ENCODE data around the gene TOX3. TPM values are rescaled to one million over a fixed set of nuclear protein-coding genes. Genes with fewer than 3 reads are reported as not detected.

TOX3 gene
- total and polyA plus RNA-seq, 2 donors (not counting 1 experiment from before 2014, with no cell fraction given) = not detected

- Mint-ChIP-seq H3K4me1 (no peaks in the 10 kb centered on the region), H3K27me3 (no peaks in the 10 kb centered on the region), H3K27ac (no peak overlapping the region), H3K9me3 (ENCODE audit: insufficient read depth) (no peaks in the 10 kb centered on the region), H3K4me3 (no peak overlapping the region)
- no peaks in the 10 kb centered on the region for H3K79me2 ChIP-seq (ENCODE audit: control insufficient read depth, insufficient read depth, low read length)
- DNase-seq (no peak), ATAC-seq (ENCODE audit: low read depth) (no peak)
- ChIA-PET POLR2A (no interaction called here), CTCF (no interaction called here)
- H3K4me3 ChIP-seq (ENCODE audit: control extremely low read depth in 1 of 5, extremely low read depth in 1 of 5, insufficient read depth in 1 of 5, low read depth in 2 of 5, low read length in 4 of 5) = no peak overlapping the region
- H3K4me1 ChIP-seq (ENCODE audit: control insufficient read depth in 2 of 2, insufficient read depth in 2 of 2, low read length in 2 of 2) = no peaks in the 10 kb centered on the region
- no peaks in the 10 kb centered on the region for H3K36me3 ChIP-seq (replicated peaks in 1 of 2; ENCODE audit: control extremely low read depth in 1 of 2, control insufficient read depth in 1 of 2, extremely low read depth in 1 of 2, insufficient read depth in 2 of 2, low read length in 1 of 2)
- no peak overlapping the region for H3K4me2 ChIP-seq (replicated peaks; ENCODE audit: low read depth, low read length, poor library complexity, severe bottlenecking)
- no peaks in the 10 kb centered on the region for H3K9me3 ChIP-seq (ENCODE audit: control extremely low read depth in 1 of 3, control insufficient read depth in 2 of 3, insufficient read depth in 1 of 3, low read length in 2 of 3)
- no peak overlapping the region for H3K27ac ChIP-seq (ENCODE audit: low read length in 2 of 2)
- no peaks in the 10 kb centered on the region for H3K27me3 ChIP-seq (replicated peaks in 1 of 4; ENCODE audit: control extremely low read depth in 1 of 4, control insufficient read depth in 3 of 4, insufficient read depth in 4 of 4, low read length in 3 of 4)
- WGBS (ENCODE audit: insufficient coverage) = 63% methylated on average over 2 of the region's 4 CpGs
- no peaks in the 10 kb centered on the region for H4K20me1 ChIP-seq (ENCODE audit: control insufficient read depth, insufficient read depth, low read length, poor library complexity, severe bottlenecking)
- TF ChIP-seq EZH2 (IDR thresholded peaks at IDR 0.05; ENCODE audit: borderline replicate concordance, insufficient read depth, low read depth, low read length, poor library complexity, severe bottlenecking) = no peak
- no peak for TF ChIP-seq CTCF (IDR thresholded peaks at IDR 0.05)
- intact Hi-C loops (cut with micrococcal nuclease) = no loop called here
- H3K9ac ChIP-seq (ENCODE audit: low read length) = no peak overlapping the region
- no peak overlapping the region for H2AFZ ChIP-seq (ENCODE audit: insufficient read depth, low read depth, low read length, poor library complexity, severe bottlenecking)
These were observed 72.3 kb downstream of the TOX3 start for GRCh38 chr16:52474679-52475078.

- H4K20me1 ChIP-seq (ENCODE audit: control insufficient read depth, insufficient read depth, low read length, poor library complexity, severe bottlenecking) = no peaks in the 10 kb centered on the region
- no peaks in the 10 kb centered on the region for H3K36me3 ChIP-seq (replicated peaks in 1 of 2; ENCODE audit: control extremely low read depth in 1 of 2, control insufficient read depth in 1 of 2, extremely low read depth in 1 of 2, insufficient read depth in 2 of 2, low read length in 1 of 2)
- no peak overlapping the region for H3K9ac ChIP-seq (ENCODE audit: low read length)
- H3K79me2 ChIP-seq (ENCODE audit: control insufficient read depth, insufficient read depth, low read length) = no peaks in the 10 kb centered on the region
- Mint-ChIP-seq H3K9me3 (ENCODE audit: insufficient read depth) (no peaks in the 10 kb centered on the region), H3K4me3 (no peak overlapping the region), H3K4me1 (no peaks in the 10 kb centered on the region), H3K27me3 (no peaks in the 10 kb centered on the region), H3K27ac (no peak overlapping the region)
- TF ChIP-seq EZH2 (IDR thresholded peaks at IDR 0.05; ENCODE audit: borderline replicate concordance, insufficient read depth, low read depth, low read length, poor library complexity, severe bottlenecking) (no peak), CTCF (IDR thresholded peaks at IDR 0.05) (no peak)
- H3K27me3 ChIP-seq (replicated peaks in 1 of 4; ENCODE audit: control extremely low read depth in 1 of 4, control insufficient read depth in 3 of 4, insufficient read depth in 4 of 4, low read length in 3 of 4) = no peaks in the 10 kb centered on the region
- ATAC-seq (ENCODE audit: low read depth) (no peak), DNase-seq (no peak)
- H3K4me1 ChIP-seq (ENCODE audit: control insufficient read depth in 2 of 2, insufficient read depth in 2 of 2, low read length in 2 of 2) = no peaks in the 10 kb centered on the region
- H3K4me3 ChIP-seq (ENCODE audit: control extremely low read depth in 1 of 5, extremely low read depth in 1 of 5, insufficient read depth in 1 of 5, low read depth in 2 of 5, low read length in 4 of 5) = no peak overlapping the region
- no peak overlapping the region for H3K27ac ChIP-seq (ENCODE audit: low read length in 2 of 2)
- H2AFZ ChIP-seq (ENCODE audit: insufficient read depth, low read depth, low read length, poor library complexity, severe bottlenecking) = no peak overlapping the region
- CTCF ChIA-PET = no interaction called here
- intact Hi-C loops (cut with micrococcal nuclease) = no loop called here
- H3K4me2 ChIP-seq (replicated peaks; ENCODE audit: low read depth, low read length, poor library complexity, severe bottlenecking) = no peak overlapping the region
- no peaks in the 10 kb centered on the region for H3K9me3 ChIP-seq (ENCODE audit: control extremely low read depth in 1 of 3, control insufficient read depth in 2 of 3, insufficient read depth in 1 of 3, low read length in 2 of 3)
- POLR2A ChIA-PET = no interaction called here
- WGBS (ENCODE audit: insufficient coverage) = 100% methylated on average over 3 of the region's 5 CpGs
These were observed 73.8 kb downstream of the TOX3 start for GRCh38 chr16:52473096-52473495.
